GM23338 (cell line): ENCODE measurements around the gene NINJ2. TPM values are rescaled to one million over a fixed set of nuclear protein-coding genes. Genes with fewer than 3 reads are reported as not detected.

ENCODE experiments used
- ATAC-seq: fragments of 200-7000 bp; cut with Tn5 transposase; 3 replicates; pipeline ENCODE4 v1.9.1; 2020
- DNase-seq: peaks from one replicate; pipeline ENCODE4 v3.0.0-alpha.2; 2015; ENCODE audit warnings: low spot score
- H2AFZ ChIP-seq: fragments of 200-600 bp; sonication (generic); 2 replicates; pipeline ENCODE4 v1.8.0; 2016; ENCODE audit warnings: antibody characterized with exemption, mild to moderate bottlenecking, moderate library complexity
- H3F3A ChIP-seq: fragments of 200-600 bp; sonication (generic); replicated peaks from 2 replicates; pipeline ENCODE4 v1.8.0; 2017; ENCODE audit warnings: antibody characterized with exemption, mixed run types, low read depth
- H3K27ac ChIP-seq: fragments of 200-600 bp; sonication (generic); 2 replicates; pipeline ENCODE4 v1.6.1; 2016; ENCODE audit warnings: low read depth
- H3K27me3 ChIP-seq: fragments of 200-600 bp; sonication (generic); 2 replicates; pipeline ENCODE4 v1.8.0; 2016; ENCODE audit warnings: mild to moderate bottlenecking, mixed run types, moderate library complexity; ENCODE audit not compliant: insufficient read depth
- H3K36me3 ChIP-seq: fragments of 200-600 bp; sonication (generic); 2 replicates; pipeline ENCODE4 v1.8.0; 2016; ENCODE audit warnings: mild to moderate bottlenecking; ENCODE audit not compliant: insufficient read depth
- H3K4me1 ChIP-seq: fragments of 200-600 bp; sonication (generic); 2 replicates; pipeline ENCODE4 v1.8.0; 2016; ENCODE audit warnings: mild to moderate bottlenecking, moderate library complexity; ENCODE audit not compliant: insufficient read depth
- H3K4me2 ChIP-seq: fragments of 200-600 bp; sonication (generic); 2 replicates; pipeline ENCODE4 v1.7.1; 2017; ENCODE audit warnings: mixed run types
- H3K4me3 ChIP-seq: fragments of 200-600 bp; sonication (generic); 2 replicates; pipeline ENCODE4 v1.6.1; 2016; ENCODE audit warnings: mixed run types
- H3K79me2 ChIP-seq: fragments of 200-600 bp; sonication (generic); replicated peaks from 2 replicates; pipeline ENCODE4 v1.8.0; 2017; ENCODE audit warnings: mild to moderate bottlenecking; ENCODE audit not compliant: insufficient read depth
- H3K9me2 ChIP-seq: fragments of 200-600 bp; sonication (generic); 2 replicates; pipeline ENCODE4 v1.8.0; 2017; ENCODE audit not compliant: insufficient read depth
- H4K20me1 ChIP-seq: fragments of 200-600 bp; sonication (generic); replicated peaks from 2 replicates; pipeline ENCODE4 v1.8.0; 2017; ENCODE audit warnings: mild to moderate bottlenecking; ENCODE audit not compliant: insufficient read depth
- H3K27ac Mint-ChIP-seq: 2 replicates; pipeline ENCODE4 v1.8.0; 2020; ENCODE audit warnings: inconsistent platforms, mild to moderate bottlenecking, moderate library complexity, mixed read lengths
- H3K27me3 Mint-ChIP-seq: 3 replicates; pipeline ENCODE4 v1.8.0; 2022; ENCODE audit warnings: low read depth, mild to moderate bottlenecking, moderate library complexity, mixed read lengths, inconsistent platforms; ENCODE audit not compliant: insufficient read depth, poor library complexity
- H3K36me3 Mint-ChIP-seq: 3 replicates; pipeline ENCODE4 v1.8.0; 2021; ENCODE audit warnings: low read depth, mild to moderate bottlenecking, inconsistent platforms, moderate library complexity, mixed read lengths
- H3K4me1 Mint-ChIP-seq: 3 replicates; pipeline ENCODE4 v1.8.0; 2020; ENCODE audit warnings: mild to moderate bottlenecking, inconsistent platforms, mixed read lengths
- H3K4me3 Mint-ChIP-seq: 3 replicates; pipeline ENCODE4 v1.8.0; 2021; ENCODE audit warnings: moderate library complexity, mild to moderate bottlenecking, inconsistent platforms, mixed read lengths
- H3K9me3 Mint-ChIP-seq: 3 replicates; pipeline ENCODE4 v1.8.0; 2020; ENCODE audit warnings: moderate library complexity, mild to moderate bottlenecking, inconsistent platforms, mixed read lengths
- CREB1 ChIP-seq: fragments of 250-450 bp; sonication (Bioruptor Pico); IDR thresholded peaks from 2 replicates; pipeline ENCODE4 v1.5.0; 2020; ENCODE audit warnings: low read depth, mild to moderate bottlenecking, moderate library complexity
- JUNB ChIP-seq: IDR thresholded peaks from one replicate; pipeline ENCODE4 v1.6.1; 2016; ENCODE audit warnings: antibody characterized with exemption; ENCODE audit not compliant: unreplicated experiment
- POLR2AphosphoS5 ChIP-seq: IDR thresholded peaks from 2 replicates; pipeline ENCODE4 v1.6.1; 2016; ENCODE audit warnings: antibody characterized with exemption, low read depth
- STAT1 ChIP-seq: IDR thresholded peaks from one replicate; pipeline ENCODE4 v1.6.1; 2016; ENCODE audit warnings: antibody characterized with exemption; ENCODE audit not compliant: unreplicated experiment
- ZNF331 ChIP-seq: fragments of 250-450 bp; sonication (Bioruptor Pico); IDR thresholded peaks from 2 replicates; pipeline ENCODE4 v1.5.0; 2020; ENCODE audit warnings: low read depth, mild to moderate bottlenecking, moderate library complexity
- polyA plus RNA-seq: library from polyadenylated mRNA; unstranded; fragments of >200 nt; fragmentation: Nextera tagmentation; extraction: Ambion mirVana; gene quantifications from 2 replicates; pipeline ENCODE4 v1.2.1, GENCODE V29; 2016
- total RNA-seq: library from RNA; depleted of rRNA; stranded (reverse); fragments of >200 nt; shearing (Covaris generic); gene quantifications from 2 replicates; pipeline ENCODE4 v1.2.3, GENCODE V29; 2014
- TF ChIP-seq, protein P1 (sequence below): fragments of 250-450 bp; sonication (Bioruptor Pico); IDR thresholded peaks from 2 replicates; pipeline ENCODE4 v1.5.0; 2020; ENCODE audit warnings: mild to moderate bottlenecking, moderate library complexity
- TF ChIP-seq, protein P2 (sequence below), 2 experiments: fragments of 200-600 bp in 1 of 2; sonication (generic) in 1 of 2; conservative IDR thresholded peaks; 2 replicates each; pipeline versions ENCODE4 v1.5.1 to v1.6.1; 2016 to 2017; ENCODE audit warnings: antibody characterized with exemption in 2 of 2, low read depth in 2 of 2, mild to moderate bottlenecking in 2 of 2, moderate library complexity in 1 of 2

The NINJ2 gene
- total and polyA plus RNA-seq, 2 experiments from 2014 or later, result 0.94 to 2.6 TPM

DNA sequence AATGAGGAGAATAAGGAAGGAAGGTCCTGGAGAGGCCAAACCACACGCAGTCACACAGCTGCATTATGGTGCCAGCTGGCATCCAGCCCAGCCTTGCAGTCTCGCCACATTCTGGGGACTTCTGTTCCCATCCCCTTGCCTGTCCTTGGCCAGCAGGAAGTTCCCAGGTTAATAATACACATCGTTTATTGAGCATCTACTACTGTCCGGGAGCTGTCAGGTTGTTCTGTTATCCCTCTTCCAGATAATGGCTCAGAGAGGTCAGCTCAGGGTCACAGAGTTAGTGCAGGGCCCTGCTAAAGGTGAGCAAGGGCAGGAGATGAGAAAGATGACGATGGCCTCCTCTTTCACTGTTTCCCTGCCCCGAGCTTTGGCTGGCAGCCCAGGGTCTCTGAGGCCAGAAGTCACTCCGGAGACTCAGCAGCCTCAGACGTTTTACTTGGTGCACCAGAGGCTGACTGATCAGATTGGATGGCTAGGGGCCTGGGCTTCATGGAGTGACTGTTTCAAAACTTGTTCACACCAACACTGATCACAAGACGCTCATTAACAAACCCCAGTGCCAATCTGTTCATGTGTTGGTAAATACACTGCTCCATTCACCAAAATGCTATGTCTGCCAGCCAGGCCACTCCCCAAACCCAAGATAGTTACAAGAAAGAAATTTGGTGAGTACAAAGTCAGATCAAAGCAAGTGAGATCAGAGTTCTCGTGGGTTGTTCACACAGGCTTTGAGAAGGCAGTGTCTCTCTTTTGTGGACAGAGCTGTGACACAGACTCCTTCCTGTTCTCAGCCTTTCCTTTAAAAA, 124.3 kb downstream of the NINJ2 start (continued):
- TF ChIP-seq, protein P1, sequence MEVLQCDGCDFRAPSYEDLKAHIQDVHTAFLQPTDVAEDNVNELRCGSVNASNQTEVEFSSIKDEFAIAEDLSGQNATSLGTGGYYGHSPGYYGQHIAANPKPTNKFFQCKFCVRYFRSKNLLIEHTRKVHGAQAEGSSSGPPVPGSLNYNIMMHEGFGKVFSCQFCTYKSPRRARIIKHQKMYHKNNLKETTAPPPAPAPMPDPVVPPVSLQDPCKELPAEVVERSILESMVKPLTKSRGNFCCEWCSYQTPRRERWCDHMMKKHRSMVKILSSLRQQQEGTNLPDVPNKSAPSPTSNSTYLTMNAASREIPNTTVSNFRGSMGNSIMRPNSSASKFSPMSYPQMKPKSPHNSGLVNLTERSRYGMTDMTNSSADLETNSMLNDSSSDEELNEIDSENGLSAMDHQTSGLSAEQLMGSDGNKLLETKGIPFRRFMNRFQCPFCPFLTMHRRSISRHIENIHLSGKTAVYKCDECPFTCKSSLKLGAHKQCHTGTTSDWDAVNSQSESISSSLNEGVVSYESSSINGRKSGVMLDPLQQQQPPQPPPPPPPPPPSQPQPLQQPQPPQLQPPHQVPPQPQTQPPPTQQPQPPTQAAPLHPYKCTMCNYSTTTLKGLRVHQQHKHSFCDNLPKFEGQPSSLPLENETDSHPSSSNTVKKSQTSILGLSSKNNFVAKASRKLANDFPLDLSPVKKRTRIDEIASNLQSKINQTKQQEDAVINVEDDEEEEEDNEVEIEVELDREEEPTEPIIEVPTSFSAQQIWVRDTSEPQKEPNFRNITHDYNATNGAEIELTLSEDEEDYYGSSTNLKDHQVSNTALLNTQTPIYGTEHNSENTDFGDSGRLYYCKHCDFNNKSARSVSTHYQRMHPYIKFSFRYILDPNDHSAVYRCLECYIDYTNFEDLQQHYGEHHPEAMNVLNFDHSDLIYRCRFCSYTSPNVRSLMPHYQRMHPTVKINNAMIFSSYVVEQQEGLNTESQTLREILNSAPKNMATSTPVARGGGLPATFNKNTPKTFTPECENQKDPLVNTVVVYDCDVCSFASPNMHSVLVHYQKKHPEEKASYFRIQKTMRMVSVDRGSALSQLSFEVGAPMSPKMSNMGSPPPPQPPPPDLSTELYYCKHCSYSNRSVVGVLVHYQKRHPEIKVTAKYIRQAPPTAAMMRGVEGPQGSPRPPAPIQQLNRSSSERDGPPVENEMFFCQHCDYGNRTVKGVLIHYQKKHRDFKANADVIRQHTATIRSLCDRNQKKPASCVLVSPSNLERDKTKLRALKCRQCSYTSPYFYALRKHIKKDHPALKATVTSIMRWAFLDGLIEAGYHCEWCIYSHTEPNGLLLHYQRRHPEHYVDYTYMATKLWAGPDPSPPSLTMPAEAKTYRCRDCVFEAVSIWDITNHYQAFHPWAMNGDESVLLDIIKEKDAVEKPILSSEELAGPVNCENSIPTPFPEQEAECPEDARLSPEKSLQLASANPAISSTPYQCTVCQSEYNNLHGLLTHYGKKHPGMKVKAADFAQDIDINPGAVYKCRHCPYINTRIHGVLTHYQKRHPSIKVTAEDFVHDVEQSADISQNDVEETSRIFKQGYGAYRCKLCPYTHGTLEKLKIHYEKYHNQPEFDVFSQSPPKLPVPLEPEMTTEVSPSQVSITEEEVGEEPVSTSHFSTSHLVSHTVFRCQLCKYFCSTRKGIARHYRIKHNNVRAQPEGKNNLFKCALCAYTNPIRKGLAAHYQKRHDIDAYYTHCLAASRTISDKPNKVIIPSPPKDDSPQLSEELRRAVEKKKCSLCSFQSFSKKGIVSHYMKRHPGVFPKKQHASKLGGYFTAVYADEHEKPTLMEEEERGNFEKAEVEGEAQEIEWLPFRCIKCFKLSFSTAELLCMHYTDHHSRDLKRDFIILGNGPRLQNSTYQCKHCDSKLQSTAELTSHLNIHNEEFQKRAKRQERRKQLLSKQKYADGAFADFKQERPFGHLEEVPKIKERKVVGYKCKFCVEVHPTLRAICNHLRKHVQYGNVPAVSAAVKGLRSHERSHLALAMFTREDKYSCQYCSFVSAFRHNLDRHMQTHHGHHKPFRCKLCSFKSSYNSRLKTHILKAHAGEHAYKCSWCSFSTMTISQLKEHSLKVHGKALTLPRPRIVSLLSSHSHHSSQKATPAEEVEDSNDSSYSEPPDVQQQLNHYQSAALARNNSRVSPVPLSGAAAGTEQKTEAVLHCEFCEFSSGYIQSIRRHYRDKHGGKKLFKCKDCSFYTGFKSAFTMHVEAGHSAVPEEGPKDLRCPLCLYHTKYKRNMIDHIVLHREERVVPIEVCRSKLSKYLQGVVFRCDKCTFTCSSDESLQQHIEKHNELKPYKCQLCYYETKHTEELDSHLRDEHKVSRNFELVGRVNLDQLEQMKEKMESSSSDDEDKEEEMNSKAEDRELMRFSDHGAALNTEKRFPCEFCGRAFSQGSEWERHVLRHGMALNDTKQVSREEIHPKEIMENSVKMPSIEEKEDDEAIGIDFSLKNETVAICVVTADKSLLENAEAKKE (CRISPR knock-in tag), result no peak
- TF ChIP-seq CREB1 (CRISPR knock-in tag) (no peak), ZNF331 (CRISPR knock-in tag) (no peak), STAT1 (no peak), POLR2AphosphoS5 (no peak)
- TF ChIP-seq, protein P2, sequence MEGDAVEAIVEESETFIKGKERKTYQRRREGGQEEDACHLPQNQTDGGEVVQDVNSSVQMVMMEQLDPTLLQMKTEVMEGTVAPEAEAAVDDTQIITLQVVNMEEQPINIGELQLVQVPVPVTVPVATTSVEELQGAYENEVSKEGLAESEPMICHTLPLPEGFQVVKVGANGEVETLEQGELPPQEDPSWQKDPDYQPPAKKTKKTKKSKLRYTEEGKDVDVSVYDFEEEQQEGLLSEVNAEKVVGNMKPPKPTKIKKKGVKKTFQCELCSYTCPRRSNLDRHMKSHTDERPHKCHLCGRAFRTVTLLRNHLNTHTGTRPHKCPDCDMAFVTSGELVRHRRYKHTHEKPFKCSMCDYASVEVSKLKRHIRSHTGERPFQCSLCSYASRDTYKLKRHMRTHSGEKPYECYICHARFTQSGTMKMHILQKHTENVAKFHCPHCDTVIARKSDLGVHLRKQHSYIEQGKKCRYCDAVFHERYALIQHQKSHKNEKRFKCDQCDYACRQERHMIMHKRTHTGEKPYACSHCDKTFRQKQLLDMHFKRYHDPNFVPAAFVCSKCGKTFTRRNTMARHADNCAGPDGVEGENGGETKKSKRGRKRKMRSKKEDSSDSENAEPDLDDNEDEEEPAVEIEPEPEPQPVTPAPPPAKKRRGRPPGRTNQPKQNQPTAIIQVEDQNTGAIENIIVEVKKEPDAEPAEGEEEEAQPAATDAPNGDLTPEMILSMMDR (conservative IDR thresholded peaks at IDR 0.05; ENCODE audit: low read depth in 2 of 2), result no peak

DNA sequence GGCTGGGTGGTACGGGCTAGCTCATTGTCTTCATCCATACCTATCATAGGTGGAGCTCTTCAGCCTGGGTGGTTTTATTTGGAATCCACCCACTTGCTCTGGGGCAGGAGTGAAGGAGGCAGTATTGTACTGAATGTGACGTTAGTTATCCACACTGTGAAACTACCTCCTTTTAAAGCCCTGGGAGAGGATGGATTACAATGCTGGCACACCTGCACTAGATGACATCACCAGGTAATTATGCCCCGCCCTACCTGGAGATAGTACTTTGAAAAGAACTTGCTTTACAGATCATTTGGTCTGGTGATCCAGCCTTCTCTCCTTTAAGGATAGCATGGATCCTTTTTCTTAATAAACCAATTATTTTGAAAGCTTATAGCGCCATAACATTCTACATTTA, 125.5 kb downstream of the NINJ2 start:
- Histone ChIP-seq H3K9me2 (no peaks in the 10 kb centered on the region), H3K36me3 (no peaks in the 10 kb centered on the region), H3K4me3 (no peak overlapping the region), H3K27me3 (no peaks in the 10 kb centered on the region), H3K79me2 (no peaks in the 10 kb centered on the region), H3F3A (no peaks in the 10 kb centered on the region), H2AFZ (no peak overlapping the region), H3K27ac (no peak overlapping the region), H4K20me1 (no peaks in the 10 kb centered on the region), H3K4me2 (no peak overlapping the region), H3K4me1 (peaks cover 10% of the 10 kb centered on the region; the same call in 1 of the 2 replicates)
- no peak for ATAC-seq
- H3K9me3 Mint-ChIP-seq, result no peaks in the 10 kb centered on the region
- H3K4me1 Mint-ChIP-seq, result peaks cover 15% of the 10 kb centered on the region
- DNase-seq, result no peak
- no peak overlapping the region for H3K27ac Mint-ChIP-seq
- no peak overlapping the region for H3K4me3 Mint-ChIP-seq
- no peaks in the 10 kb centered on the region; the same call in 2 of the 3 replicates for H3K36me3 Mint-ChIP-seq
- H3K27me3 Mint-ChIP-seq, result peaks cover 9% of the 10 kb centered on the region
- TF ChIP-seq POLR2AphosphoS5 (no peak), JUNB (no peak)
- TF ChIP-seq, protein P1 (CRISPR knock-in tag), result no peak
